Tibial artery (tissue), 4 donors: ENCODE data around the gene CACNG1.
"Not testable (repeated sequence)": the region's sequence is repeated elsewhere in the genome, so short reads cannot be mapped to it uniquely, and the experiment has no call there.

Source experiments
- DNase-seq, 2 donors: peaks; one replicate each; pipeline ENCODE4 v3.0.0-alpha.2; 2019
- H3K27ac ChIP-seq, 2 donors: fragments of 200-600 bp; sonication (generic) in 1 of 2; 1 replicate in 1 of 2; 2 replicates in 1 of 2; pipeline ENCODE4 v1.5.1; 2018 to 2019; ENCODE audit warnings: mild to moderate bottlenecking in 1 of 2
- H3K27me3 ChIP-seq, 2 donors: fragments of 200-600 bp; sonication (generic) in 1 of 2; one replicate each; pipeline versions ENCODE4 v1.5.1 to v1.6.0; 2016 to 2019
- H3K36me3 ChIP-seq, 3 donors: fragments of 200-600 bp; sonication (generic) in 2 of 3; one replicate each; pipeline ENCODE4 v1.5.1; 2016 to 2019; ENCODE audit warnings: mild to moderate bottlenecking in 2 of 3
- H3K4me1 ChIP-seq, 4 donors: fragments of 200-600 bp; sonication (generic) in 2 of 4; 1 replicate in 3 of 4; 2 replicates in 1 of 4; pipeline ENCODE4 v1.5.1; 2016 to 2019
- H3K4me3 ChIP-seq, 2 donors: fragments of 200-600 bp; sonication (generic) in 1 of 2; 1 replicate in 1 of 2; 2 replicates in 1 of 2; pipeline ENCODE4 v1.5.1; 2018 to 2019; ENCODE audit warnings: mild to moderate bottlenecking in 2 of 2
- H3K9me3 ChIP-seq, 3 donors: fragments of 200-600 bp; sonication (generic) in 1 of 3; one replicate each; pipeline ENCODE4 v1.5.1; 2016 to 2019
- intact Hi-C: fragments of 100-400 bp; cut with DNase I; formaldehyde crosslinking; loops from one replicate; pipeline ENCODE4 v1.15.0; 2023; ENCODE audit warnings: low total_unique reads
- TF ChIP-seq, protein P1 (sequence below), 2 experiments: fragments of 200-600 bp in 1 of 2; fragments of 450-650 bp in 1 of 2; IDR thresholded peaks; one replicate each; pipeline ENCODE4 v1.5.1; 2017 to 2019; ENCODE audit warnings: antibody characterized with exemption in 2 of 2, mild to moderate bottlenecking in 1 of 2, moderate library complexity in 1 of 2

The CACNG1 gene

DNA sequence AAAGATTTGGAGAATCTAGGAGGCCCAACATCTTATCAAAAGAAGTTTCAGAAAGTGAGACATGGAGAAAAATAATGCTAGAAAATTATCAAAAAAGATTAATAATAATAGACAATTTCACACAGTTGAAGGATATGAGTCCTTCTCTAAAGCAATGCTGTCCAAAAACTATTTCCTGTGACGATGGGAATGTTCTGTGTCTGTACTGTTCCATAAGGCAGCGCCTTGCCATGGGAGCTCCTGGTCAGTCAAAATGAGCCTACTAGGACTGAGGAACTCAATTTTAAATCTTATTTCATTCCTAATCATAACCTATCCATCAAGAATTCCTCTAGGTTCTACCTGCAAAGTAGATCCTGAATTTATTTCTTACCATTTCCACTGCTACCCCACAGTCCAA is 49.0 kb downstream of the CACNG1 start:
- intact Hi-C loops: no loop called here
- DNase-seq: no peak
- H3K4me3 ChIP-seq: no peak overlapping the region
- no peaks in the 10 kb centered on the region for H3K27me3 ChIP-seq
- peaks cover 0 to 12% (median 4%) of the 10 kb centered on the region in 3 donors for H3K36me3 ChIP-seq
- TF ChIP-seq, protein P1, sequence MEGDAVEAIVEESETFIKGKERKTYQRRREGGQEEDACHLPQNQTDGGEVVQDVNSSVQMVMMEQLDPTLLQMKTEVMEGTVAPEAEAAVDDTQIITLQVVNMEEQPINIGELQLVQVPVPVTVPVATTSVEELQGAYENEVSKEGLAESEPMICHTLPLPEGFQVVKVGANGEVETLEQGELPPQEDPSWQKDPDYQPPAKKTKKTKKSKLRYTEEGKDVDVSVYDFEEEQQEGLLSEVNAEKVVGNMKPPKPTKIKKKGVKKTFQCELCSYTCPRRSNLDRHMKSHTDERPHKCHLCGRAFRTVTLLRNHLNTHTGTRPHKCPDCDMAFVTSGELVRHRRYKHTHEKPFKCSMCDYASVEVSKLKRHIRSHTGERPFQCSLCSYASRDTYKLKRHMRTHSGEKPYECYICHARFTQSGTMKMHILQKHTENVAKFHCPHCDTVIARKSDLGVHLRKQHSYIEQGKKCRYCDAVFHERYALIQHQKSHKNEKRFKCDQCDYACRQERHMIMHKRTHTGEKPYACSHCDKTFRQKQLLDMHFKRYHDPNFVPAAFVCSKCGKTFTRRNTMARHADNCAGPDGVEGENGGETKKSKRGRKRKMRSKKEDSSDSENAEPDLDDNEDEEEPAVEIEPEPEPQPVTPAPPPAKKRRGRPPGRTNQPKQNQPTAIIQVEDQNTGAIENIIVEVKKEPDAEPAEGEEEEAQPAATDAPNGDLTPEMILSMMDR (IDR thresholded peaks at IDR 0.05): no peak
- H3K27ac ChIP-seq: no peak overlapping the region
- H3K4me1 ChIP-seq: peaks cover 0 to 13% (median 0%) of the 10 kb centered on the region in 4 donors
- no peaks in the 10 kb centered on the region for H3K9me3 ChIP-seq

DNA sequence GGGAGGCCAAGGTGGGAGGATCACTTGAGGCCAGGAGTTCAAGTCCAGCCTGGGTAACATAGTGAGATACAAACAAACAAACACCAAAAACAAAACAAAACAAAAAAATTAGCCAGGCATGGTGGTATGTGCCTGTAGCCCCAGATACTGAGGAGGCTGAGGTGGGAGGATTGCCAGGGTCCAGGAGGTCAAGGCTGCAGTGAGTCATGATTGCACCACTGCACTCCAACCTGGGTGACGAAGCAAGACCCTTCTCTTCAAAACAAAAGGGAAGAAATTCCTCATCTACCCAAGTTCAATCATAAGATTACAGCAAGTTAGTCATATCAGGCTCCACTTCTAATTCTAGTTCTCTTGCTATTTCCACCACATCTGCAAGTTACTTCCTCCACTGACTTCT is 50.9 kb downstream of the CACNG1 start:
- H3K9me3 ChIP-seq, H3K4me3 ChIP-seq, H3K36me3 ChIP-seq, intact Hi-C loops, H3K27ac ChIP-seq, H3K27me3 ChIP-seq: not testable (repeated sequence)
- DNase-seq: peak in 1 of 2 donors; percentile 73
- peaks cover 0 to 13% (median 0%) of the 10 kb centered on the region in 4 donors for H3K4me1 ChIP-seq

DNA sequence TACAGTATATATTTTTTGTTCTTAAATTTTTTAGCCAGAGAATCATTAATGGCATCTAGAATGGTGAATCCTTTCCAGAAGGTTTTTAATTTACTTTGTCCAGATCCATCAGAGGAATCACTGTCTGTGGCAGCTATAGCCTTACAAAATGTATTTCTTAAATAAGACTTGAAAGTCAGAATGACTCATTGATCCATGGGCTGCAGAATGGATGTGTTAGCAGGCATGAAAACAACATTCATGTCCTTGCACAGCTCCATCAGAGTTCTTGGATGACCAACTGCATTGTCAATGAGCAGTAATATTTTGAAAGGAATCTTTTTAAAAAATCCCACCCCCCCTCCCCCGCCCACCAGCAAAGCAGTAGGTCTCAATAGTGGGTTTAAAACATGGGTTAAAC is 51.4 kb downstream of the CACNG1 start:
- Histone ChIP-seq H3K36me3 (peaks cover 0 to 8% (median 0%) of the 10 kb centered on the region in 3 donors), H3K27ac (no peak overlapping the region), H3K4me1 (peaks cover 0 to 13% (median 0%) of the 10 kb centered on the region in 4 donors), H3K27me3 (no peaks in the 10 kb centered on the region), H3K9me3 (no peaks in the 10 kb centered on the region), H3K4me3 (no peak overlapping the region)
- DNase-seq: no peak
- TF ChIP-seq, protein P1 (IDR thresholded peaks at IDR 0.05): no peak
- intact Hi-C loops: no loop called here

DNA sequence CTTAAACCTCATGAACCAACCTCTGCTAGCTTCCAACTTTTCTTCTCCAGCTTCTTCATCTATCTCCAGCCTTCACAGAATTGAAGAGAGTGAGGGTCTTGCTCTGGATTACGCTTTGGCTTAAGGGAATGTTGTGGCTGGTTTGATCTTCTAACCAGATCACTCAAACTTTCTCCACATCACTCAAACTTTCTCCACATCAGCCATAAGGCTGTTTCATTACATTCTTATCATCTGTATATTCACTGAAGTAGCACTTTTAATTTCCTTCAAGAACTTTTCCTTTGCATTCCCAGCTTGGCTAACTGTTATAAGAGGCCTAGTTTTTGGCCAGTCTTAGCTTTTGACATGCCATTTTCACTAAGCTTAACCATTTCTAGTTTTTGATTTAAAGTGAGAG is 52.3 kb downstream of the CACNG1 start:
- intact Hi-C loops: no loop called here
- Histone ChIP-seq H3K4me3 (no peak overlapping the region), H3K36me3 (peaks cover 0 to 8% (median 0%) of the 10 kb centered on the region in 3 donors), H3K27ac (no peak overlapping the region), H3K9me3 (no peaks in the 10 kb centered on the region), H3K4me1 (peaks cover 0 to 16% (median 0%) of the 10 kb centered on the region in 4 donors), H3K27me3 (no peaks in the 10 kb centered on the region)
- TF ChIP-seq, protein P1 (IDR thresholded peaks at IDR 0.05): no peak
- DNase-seq: no peak

DNA sequence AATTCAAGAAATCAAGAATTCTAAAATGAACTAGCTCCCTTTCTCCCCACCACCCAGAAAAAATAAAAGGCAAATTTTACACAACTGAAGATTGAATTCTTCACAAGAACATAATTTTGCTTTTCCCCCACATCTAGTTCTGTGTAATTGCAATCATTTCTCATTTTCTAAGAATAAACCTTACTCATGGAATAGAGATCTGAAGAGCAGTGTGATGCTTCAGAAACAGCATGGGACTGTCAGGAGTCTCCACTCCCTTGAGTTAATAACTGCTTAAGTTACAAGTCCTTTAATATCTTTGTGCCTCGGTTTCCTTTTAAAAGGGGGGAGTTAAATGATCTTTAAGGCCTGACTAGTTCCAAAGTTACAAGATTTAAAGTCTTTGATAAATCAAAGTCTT is 53.7 kb downstream of the CACNG1 start:
- no peak overlapping the region for H3K4me3 ChIP-seq
- H3K27me3 ChIP-seq: no peaks in the 10 kb centered on the region
- TF ChIP-seq, protein P1 (IDR thresholded peaks at IDR 0.05): no peak
- H3K36me3 ChIP-seq: peaks cover 0 to 8% (median 0%) of the 10 kb centered on the region in 3 donors
- no peak overlapping the region for H3K27ac ChIP-seq
- intact Hi-C loops: no loop called here
- no peaks in the 10 kb centered on the region for H3K9me3 ChIP-seq
- no peak for DNase-seq
- H3K4me1 ChIP-seq: peaks cover 0 to 30% (median 4%) of the 10 kb centered on the region in 4 donors

DNA sequence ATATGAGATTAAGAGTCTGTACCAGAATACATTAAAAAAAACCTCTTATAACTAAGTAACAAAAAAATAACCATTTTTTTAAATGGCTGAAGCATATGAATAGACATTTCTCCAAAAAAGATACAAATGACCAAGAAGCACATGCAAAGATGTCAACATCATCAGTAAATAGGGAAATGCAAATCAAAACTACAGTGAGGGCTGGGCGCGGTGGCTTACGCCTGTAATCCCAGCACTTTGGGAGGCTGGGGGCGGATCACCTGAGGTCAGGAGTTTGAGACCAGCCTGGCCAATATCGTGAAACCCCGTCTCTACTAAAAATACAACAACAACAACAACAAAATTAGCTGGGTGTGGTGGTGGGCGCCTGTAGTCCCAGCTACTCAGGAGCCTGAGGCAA is 60.3 kb downstream of the CACNG1 start:
- H3K9me3 ChIP-seq, DNase-seq, H3K27ac ChIP-seq, H3K4me3 ChIP-seq, intact Hi-C loops, H3K27me3 ChIP-seq: not testable (repeated sequence)
- Histone ChIP-seq H3K36me3 (peaks cover 26 to 53% (median 30%) of the 10 kb centered on the region in 3 donors), H3K4me1 (peaks cover 0 to 25% (median 6%) of the 10 kb centered on the region in 4 donors)

DNA sequence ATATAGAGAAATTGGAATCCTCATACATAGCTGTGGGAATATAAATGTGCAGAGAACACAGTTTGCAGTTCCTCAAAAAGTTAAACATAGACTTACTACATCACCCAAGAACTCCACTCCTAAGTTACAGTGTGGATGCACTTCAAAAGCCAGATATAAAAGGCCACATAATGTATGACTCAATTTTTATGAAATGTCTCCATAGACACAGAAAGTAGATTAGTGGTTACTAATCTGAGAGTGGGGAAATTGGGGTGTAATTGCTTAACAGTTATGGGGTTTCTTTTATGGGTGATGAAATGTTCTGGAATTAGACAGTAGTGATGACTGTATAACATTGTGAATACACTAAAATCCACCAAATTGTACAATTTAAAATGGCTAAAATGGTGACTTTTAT is 60.9 kb downstream of the CACNG1 start:
- intact Hi-C loops: no loop called here
- Histone ChIP-seq H3K27me3 (no peaks in the 10 kb centered on the region), H3K36me3 (peaks cover 26 to 53% (median 30%) of the 10 kb centered on the region in 3 donors), H3K27ac (no peak overlapping the region), H3K4me1 (peaks cover 0 to 25% (median 6%) of the 10 kb centered on the region in 4 donors), H3K9me3 (no peaks in the 10 kb centered on the region), H3K4me3 (no peak overlapping the region)
- TF ChIP-seq, protein P1 (IDR thresholded peaks at IDR 0.05): no peak
- no peak for DNase-seq
